GM23338 (cell line): Measurements from ENCODE around the gene TUBAL3. TPM values are rescaled to one million over a fixed set of nuclear protein-coding genes. Genes with fewer than 3 reads are reported as not detected.

ENCODE experiments used
- ATAC-seq: fragments of 200-7000 bp; cut with Tn5 transposase; 3 replicates; pipeline ENCODE4 v1.9.1; 2020
- DNase-seq: peaks from one replicate; pipeline ENCODE4 v3.0.0-alpha.2; 2015; ENCODE audit warnings: low spot score
- H2AFZ ChIP-seq: fragments of 200-600 bp; sonication (generic); 2 replicates; pipeline ENCODE4 v1.8.0; 2016; ENCODE audit warnings: antibody characterized with exemption, mild to moderate bottlenecking, moderate library complexity
- H3F3A ChIP-seq: fragments of 200-600 bp; sonication (generic); replicated peaks from 2 replicates; pipeline ENCODE4 v1.8.0; 2017; ENCODE audit warnings: antibody characterized with exemption, mixed run types, low read depth
- H3K27ac ChIP-seq: fragments of 200-600 bp; sonication (generic); 2 replicates; pipeline ENCODE4 v1.6.1; 2016; ENCODE audit warnings: low read depth
- H3K27me3 ChIP-seq: fragments of 200-600 bp; sonication (generic); 2 replicates; pipeline ENCODE4 v1.8.0; 2016; ENCODE audit warnings: mild to moderate bottlenecking, mixed run types, moderate library complexity; ENCODE audit not compliant: insufficient read depth
- H3K36me3 ChIP-seq: fragments of 200-600 bp; sonication (generic); 2 replicates; pipeline ENCODE4 v1.8.0; 2016; ENCODE audit warnings: mild to moderate bottlenecking; ENCODE audit not compliant: insufficient read depth
- H3K4me1 ChIP-seq: fragments of 200-600 bp; sonication (generic); 2 replicates; pipeline ENCODE4 v1.8.0; 2016; ENCODE audit warnings: mild to moderate bottlenecking, moderate library complexity; ENCODE audit not compliant: insufficient read depth
- H3K4me2 ChIP-seq: fragments of 200-600 bp; sonication (generic); 2 replicates; pipeline ENCODE4 v1.7.1; 2017; ENCODE audit warnings: mixed run types
- H3K4me3 ChIP-seq: fragments of 200-600 bp; sonication (generic); 2 replicates; pipeline ENCODE4 v1.6.1; 2016; ENCODE audit warnings: mixed run types
- H3K79me2 ChIP-seq: fragments of 200-600 bp; sonication (generic); replicated peaks from 2 replicates; pipeline ENCODE4 v1.8.0; 2017; ENCODE audit warnings: mild to moderate bottlenecking; ENCODE audit not compliant: insufficient read depth
- H3K9me2 ChIP-seq: fragments of 200-600 bp; sonication (generic); 2 replicates; pipeline ENCODE4 v1.8.0; 2017; ENCODE audit not compliant: insufficient read depth
- H4K20me1 ChIP-seq: fragments of 200-600 bp; sonication (generic); replicated peaks from 2 replicates; pipeline ENCODE4 v1.8.0; 2017; ENCODE audit warnings: mild to moderate bottlenecking; ENCODE audit not compliant: insufficient read depth
- H3K27ac Mint-ChIP-seq: 2 replicates; pipeline ENCODE4 v1.8.0; 2020; ENCODE audit warnings: inconsistent platforms, mild to moderate bottlenecking, moderate library complexity, mixed read lengths
- H3K27me3 Mint-ChIP-seq: 3 replicates; pipeline ENCODE4 v1.8.0; 2022; ENCODE audit warnings: low read depth, mild to moderate bottlenecking, moderate library complexity, mixed read lengths, inconsistent platforms; ENCODE audit not compliant: insufficient read depth, poor library complexity
- H3K36me3 Mint-ChIP-seq: 3 replicates; pipeline ENCODE4 v1.8.0; 2021; ENCODE audit warnings: low read depth, mild to moderate bottlenecking, inconsistent platforms, moderate library complexity, mixed read lengths
- H3K4me1 Mint-ChIP-seq: 3 replicates; pipeline ENCODE4 v1.8.0; 2020; ENCODE audit warnings: mild to moderate bottlenecking, inconsistent platforms, mixed read lengths
- H3K4me3 Mint-ChIP-seq: 3 replicates; pipeline ENCODE4 v1.8.0; 2021; ENCODE audit warnings: moderate library complexity, mild to moderate bottlenecking, inconsistent platforms, mixed read lengths
- H3K9me3 Mint-ChIP-seq: 3 replicates; pipeline ENCODE4 v1.8.0; 2020; ENCODE audit warnings: moderate library complexity, mild to moderate bottlenecking, inconsistent platforms, mixed read lengths
- CREB1 ChIP-seq: fragments of 250-450 bp; sonication (Bioruptor Pico); IDR thresholded peaks from 2 replicates; pipeline ENCODE4 v1.5.0; 2020; ENCODE audit warnings: low read depth, mild to moderate bottlenecking, moderate library complexity
- EZH2 ChIP-seq: fragments of 200-600 bp; sonication (generic); IDR thresholded peaks from one replicate; pipeline ENCODE4 v1.8.0; 2017; ENCODE audit warnings: antibody characterized with exemption, mild to moderate bottlenecking, low read depth; ENCODE audit not compliant: unreplicated experiment
- JUNB ChIP-seq: IDR thresholded peaks from one replicate; pipeline ENCODE4 v1.6.1; 2016; ENCODE audit warnings: antibody characterized with exemption; ENCODE audit not compliant: unreplicated experiment
- NANOG ChIP-seq: IDR thresholded peaks from 2 replicates; pipeline ENCODE4 v1.6.1; 2016; ENCODE audit warnings: antibody characterized with exemption, borderline replicate concordance
- ZNF114 ChIP-seq: fragments of 250-450 bp; sonication (Bioruptor Pico); IDR thresholded peaks from 2 replicates; pipeline ENCODE4 v1.5.0; 2020; ENCODE audit warnings: mild to moderate bottlenecking, moderate library complexity
- polyA plus RNA-seq: library from polyadenylated mRNA; unstranded; fragments of >200 nt; fragmentation: Nextera tagmentation; extraction: Ambion mirVana; gene quantifications from 2 replicates; pipeline ENCODE4 v1.2.1, GENCODE V29; 2016
- total RNA-seq: library from RNA; depleted of rRNA; stranded (reverse); fragments of >200 nt; shearing (Covaris generic); gene quantifications from 2 replicates; pipeline ENCODE4 v1.2.3, GENCODE V29; 2014
- TF ChIP-seq, protein P1 (sequence below): fragments of 250-450 bp; sonication (Bioruptor Pico); IDR thresholded peaks from 2 replicates; pipeline ENCODE4 v1.5.0; 2020; ENCODE audit warnings: mild to moderate bottlenecking, moderate library complexity
- TF ChIP-seq, protein P2 (sequence below): IDR thresholded peaks from 2 replicates; pipeline ENCODE4 v1.6.1; 2016; ENCODE audit warnings: antibody characterized with exemption

The TUBAL3 gene
- total and polyA plus RNA-seq, 2 experiments from 2014 or later, result not detected

DNA sequence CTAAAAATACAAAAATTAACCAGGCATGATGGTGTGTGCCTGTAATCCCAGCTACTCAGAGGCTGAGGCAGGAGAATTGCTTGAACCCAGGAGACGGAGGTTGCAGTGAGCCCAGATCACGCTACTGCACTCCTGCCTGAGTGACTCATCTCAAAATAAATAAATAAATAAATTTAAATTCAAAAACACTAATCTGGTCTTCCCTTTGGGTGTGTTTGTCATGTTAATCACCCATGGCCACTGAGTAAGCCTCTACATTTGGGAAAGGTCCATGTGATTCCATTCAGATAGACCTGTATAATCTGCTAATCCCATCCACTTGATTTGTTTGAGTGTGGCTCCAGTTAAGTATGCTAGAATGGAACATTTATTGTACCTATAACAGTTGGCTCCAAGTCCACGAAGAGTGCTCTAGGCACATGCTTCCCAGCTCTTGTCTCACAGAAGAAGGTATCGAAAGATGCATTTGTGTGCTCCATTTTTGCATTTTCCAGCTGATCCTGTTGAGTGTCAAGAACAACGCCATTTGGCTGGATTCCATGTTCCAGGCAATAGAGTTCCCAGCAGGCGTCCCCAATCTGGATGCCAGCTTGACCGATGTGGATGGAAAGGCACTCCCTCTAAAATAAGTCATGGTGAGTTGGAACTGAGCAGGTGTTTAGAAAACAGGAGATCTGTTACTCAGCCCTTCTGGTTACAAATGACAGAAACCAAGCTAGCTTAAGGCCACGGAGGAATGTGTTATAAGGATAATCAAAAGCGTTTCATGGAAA, 4.0 kb downstream of the TUBAL3 start (continued):
- TF ChIP-seq, protein P1, sequence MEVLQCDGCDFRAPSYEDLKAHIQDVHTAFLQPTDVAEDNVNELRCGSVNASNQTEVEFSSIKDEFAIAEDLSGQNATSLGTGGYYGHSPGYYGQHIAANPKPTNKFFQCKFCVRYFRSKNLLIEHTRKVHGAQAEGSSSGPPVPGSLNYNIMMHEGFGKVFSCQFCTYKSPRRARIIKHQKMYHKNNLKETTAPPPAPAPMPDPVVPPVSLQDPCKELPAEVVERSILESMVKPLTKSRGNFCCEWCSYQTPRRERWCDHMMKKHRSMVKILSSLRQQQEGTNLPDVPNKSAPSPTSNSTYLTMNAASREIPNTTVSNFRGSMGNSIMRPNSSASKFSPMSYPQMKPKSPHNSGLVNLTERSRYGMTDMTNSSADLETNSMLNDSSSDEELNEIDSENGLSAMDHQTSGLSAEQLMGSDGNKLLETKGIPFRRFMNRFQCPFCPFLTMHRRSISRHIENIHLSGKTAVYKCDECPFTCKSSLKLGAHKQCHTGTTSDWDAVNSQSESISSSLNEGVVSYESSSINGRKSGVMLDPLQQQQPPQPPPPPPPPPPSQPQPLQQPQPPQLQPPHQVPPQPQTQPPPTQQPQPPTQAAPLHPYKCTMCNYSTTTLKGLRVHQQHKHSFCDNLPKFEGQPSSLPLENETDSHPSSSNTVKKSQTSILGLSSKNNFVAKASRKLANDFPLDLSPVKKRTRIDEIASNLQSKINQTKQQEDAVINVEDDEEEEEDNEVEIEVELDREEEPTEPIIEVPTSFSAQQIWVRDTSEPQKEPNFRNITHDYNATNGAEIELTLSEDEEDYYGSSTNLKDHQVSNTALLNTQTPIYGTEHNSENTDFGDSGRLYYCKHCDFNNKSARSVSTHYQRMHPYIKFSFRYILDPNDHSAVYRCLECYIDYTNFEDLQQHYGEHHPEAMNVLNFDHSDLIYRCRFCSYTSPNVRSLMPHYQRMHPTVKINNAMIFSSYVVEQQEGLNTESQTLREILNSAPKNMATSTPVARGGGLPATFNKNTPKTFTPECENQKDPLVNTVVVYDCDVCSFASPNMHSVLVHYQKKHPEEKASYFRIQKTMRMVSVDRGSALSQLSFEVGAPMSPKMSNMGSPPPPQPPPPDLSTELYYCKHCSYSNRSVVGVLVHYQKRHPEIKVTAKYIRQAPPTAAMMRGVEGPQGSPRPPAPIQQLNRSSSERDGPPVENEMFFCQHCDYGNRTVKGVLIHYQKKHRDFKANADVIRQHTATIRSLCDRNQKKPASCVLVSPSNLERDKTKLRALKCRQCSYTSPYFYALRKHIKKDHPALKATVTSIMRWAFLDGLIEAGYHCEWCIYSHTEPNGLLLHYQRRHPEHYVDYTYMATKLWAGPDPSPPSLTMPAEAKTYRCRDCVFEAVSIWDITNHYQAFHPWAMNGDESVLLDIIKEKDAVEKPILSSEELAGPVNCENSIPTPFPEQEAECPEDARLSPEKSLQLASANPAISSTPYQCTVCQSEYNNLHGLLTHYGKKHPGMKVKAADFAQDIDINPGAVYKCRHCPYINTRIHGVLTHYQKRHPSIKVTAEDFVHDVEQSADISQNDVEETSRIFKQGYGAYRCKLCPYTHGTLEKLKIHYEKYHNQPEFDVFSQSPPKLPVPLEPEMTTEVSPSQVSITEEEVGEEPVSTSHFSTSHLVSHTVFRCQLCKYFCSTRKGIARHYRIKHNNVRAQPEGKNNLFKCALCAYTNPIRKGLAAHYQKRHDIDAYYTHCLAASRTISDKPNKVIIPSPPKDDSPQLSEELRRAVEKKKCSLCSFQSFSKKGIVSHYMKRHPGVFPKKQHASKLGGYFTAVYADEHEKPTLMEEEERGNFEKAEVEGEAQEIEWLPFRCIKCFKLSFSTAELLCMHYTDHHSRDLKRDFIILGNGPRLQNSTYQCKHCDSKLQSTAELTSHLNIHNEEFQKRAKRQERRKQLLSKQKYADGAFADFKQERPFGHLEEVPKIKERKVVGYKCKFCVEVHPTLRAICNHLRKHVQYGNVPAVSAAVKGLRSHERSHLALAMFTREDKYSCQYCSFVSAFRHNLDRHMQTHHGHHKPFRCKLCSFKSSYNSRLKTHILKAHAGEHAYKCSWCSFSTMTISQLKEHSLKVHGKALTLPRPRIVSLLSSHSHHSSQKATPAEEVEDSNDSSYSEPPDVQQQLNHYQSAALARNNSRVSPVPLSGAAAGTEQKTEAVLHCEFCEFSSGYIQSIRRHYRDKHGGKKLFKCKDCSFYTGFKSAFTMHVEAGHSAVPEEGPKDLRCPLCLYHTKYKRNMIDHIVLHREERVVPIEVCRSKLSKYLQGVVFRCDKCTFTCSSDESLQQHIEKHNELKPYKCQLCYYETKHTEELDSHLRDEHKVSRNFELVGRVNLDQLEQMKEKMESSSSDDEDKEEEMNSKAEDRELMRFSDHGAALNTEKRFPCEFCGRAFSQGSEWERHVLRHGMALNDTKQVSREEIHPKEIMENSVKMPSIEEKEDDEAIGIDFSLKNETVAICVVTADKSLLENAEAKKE, result no peak
- TF ChIP-seq JUNB (no peak), EZH2 (no peak), NANOG (no peak)

DNA sequence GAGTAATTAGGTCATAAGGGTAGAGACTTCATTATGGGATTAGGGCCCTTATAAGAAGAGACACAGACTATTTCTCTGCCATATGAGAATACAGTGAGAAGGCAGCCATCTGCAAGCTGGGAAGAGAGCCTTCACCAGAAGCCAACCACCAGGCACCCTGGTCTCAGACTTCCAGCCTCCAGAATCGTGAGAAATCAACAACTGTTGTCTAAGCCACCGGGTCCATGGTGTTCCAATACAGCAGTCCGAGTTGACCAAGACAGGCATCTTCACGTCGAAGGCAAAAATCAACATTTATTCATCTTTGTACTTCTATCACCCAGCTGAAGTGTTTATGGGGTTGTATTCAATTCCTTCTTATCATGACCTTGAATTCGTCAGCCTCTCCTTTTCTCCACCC, 5.3 kb downstream of the TUBAL3 start:
- no peak overlapping the region for H3K4me3 Mint-ChIP-seq
- Histone ChIP-seq H3K36me3 (no peaks in the 10 kb centered on the region), H2AFZ (peak overlapping the region; percentile 56; the same call in 1 of the 2 replicates), H3K27me3 (no peaks in the 10 kb centered on the region), H3K4me3 (no peak overlapping the region), H3K4me1 (no peaks in the 10 kb centered on the region), H3F3A (no peaks in the 10 kb centered on the region), H3K27ac (no peak overlapping the region), H3K4me2 (no peak overlapping the region), H3K9me2 (peaks cover 4% of the 10 kb centered on the region; the same call in 1 of the 2 replicates), H3K79me2 (no peaks in the 10 kb centered on the region), H4K20me1 (no peaks in the 10 kb centered on the region)
- peaks cover 2% of the 10 kb centered on the region for H3K27me3 Mint-ChIP-seq
- ATAC-seq (no peak), DNase-seq (no peak)
- no peaks in the 10 kb centered on the region for H3K4me1 Mint-ChIP-seq
- peaks cover 3% of the 10 kb centered on the region; the same call in 2 of the 3 replicates for H3K9me3 Mint-ChIP-seq
- no peak overlapping the region for H3K27ac Mint-ChIP-seq
- no peaks in the 10 kb centered on the region for H3K36me3 Mint-ChIP-seq
- TF ChIP-seq ZNF114 (no peak), NANOG (no peak), CREB1 (no peak)
- TF ChIP-seq, protein P2, sequence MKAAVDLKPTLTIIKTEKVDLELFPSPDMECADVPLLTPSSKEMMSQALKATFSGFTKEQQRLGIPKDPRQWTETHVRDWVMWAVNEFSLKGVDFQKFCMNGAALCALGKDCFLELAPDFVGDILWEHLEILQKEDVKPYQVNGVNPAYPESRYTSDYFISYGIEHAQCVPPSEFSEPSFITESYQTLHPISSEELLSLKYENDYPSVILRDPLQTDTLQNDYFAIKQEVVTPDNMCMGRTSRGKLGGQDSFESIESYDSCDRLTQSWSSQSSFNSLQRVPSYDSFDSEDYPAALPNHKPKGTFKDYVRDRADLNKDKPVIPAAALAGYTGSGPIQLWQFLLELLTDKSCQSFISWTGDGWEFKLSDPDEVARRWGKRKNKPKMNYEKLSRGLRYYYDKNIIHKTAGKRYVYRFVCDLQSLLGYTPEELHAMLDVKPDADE, result no peak
- TF ChIP-seq, protein P1, result no peak
